Measurements from ENCODE around the gene MCTP1. TPM values are rescaled to one million over a fixed set of nuclear protein-coding genes. Genes with fewer than 3 reads are reported as not detected.

Gene MCTP1
- total and polyA plus RNA-seq, 9 of the 15 experiments (the other 6 are each of a cell fraction or from before 2014, with no cell fraction given) = 0.04 to 0.93 (median 0.06) TPM; not detected in 4

DNA sequence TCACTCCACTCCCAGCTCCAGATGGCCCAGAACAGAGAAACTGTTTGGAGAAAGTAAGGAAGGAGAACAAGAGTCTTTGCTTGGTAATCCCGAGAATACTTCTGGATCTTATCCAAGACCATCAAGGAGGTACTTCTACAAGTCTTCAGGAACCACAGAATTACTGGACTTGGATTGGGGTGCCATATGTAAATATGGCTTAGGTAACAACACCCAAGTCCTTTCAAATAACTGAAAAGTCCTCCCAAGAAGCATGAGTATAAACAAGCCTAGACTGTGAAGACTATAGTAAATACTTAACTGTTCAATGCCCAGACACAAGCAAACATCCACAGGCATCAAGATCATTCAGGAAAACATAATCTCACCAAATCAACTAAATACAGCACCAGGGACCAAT, 170.0 kb downstream of the MCTP1 start:
- no peak for ATAC-seq
- TF ChIP-seq SP2 (IDR thresholded peaks at IDR 0.05; ENCODE audit: extremely low read depth, low read depth, low read length, poor library complexity, severe bottlenecking) (no peak), CCNT2 (IDR thresholded peaks at IDR 0.05; ENCODE audit: borderline replicate concordance, extremely low read depth, insufficient read length, low read depth, low read length) (no peak), L3MBTL2 (IDR thresholded peaks at IDR 0.05) (no peak), POLR3G (IDR thresholded peaks at IDR 0.05; ENCODE audit: extremely low read depth, insufficient read length, insufficient replicate concordance) (no peak), RB1 (IDR thresholded peaks at IDR 0.05; ENCODE audit: low read depth) (no peak), TOE1 (IDR thresholded peaks at IDR 0.05; ENCODE audit: borderline replicate concordance) (no peak), TOE1 (CRISPR knock-in tag; IDR thresholded peaks at IDR 0.05; ENCODE audit: borderline replicate concordance, low read depth) (no peak), ATF4 (CRISPR knock-in tag; IDR thresholded peaks at IDR 0.05) (no peak), HNRNPUL1 (IDR thresholded peaks at IDR 0.05; ENCODE audit: low read length) (no peak)
- TF ChIP-seq, protein P1, sequence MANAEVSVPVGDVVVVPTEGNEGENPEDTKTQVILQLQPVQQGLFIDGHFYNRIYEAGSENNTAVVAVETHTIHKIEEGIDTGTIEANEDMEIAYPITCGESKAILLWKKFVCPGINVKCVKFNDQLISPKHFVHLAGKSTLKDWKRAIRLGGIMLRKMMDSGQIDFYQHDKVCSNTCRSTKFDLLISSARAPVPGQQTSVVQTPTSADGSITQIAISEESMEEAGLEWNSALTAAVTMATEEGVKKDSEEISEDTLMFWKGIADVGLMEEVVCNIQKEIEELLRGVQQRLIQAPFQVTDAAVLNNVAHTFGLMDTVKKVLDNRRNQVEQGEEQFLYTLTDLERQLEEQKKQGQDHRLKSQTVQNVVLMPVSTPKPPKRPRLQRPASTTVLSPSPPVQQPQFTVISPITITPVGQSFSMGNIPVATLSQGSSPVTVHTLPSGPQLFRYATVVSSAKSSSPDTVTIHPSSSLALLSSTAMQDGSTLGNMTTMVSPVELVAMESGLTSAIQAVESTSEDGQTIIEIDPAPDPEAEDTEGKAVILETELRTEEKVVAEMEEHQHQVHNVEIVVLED (CRISPR knock-in tag; IDR thresholded peaks at IDR 0.05) = no peak
- TF ChIP-seq, protein P2, sequence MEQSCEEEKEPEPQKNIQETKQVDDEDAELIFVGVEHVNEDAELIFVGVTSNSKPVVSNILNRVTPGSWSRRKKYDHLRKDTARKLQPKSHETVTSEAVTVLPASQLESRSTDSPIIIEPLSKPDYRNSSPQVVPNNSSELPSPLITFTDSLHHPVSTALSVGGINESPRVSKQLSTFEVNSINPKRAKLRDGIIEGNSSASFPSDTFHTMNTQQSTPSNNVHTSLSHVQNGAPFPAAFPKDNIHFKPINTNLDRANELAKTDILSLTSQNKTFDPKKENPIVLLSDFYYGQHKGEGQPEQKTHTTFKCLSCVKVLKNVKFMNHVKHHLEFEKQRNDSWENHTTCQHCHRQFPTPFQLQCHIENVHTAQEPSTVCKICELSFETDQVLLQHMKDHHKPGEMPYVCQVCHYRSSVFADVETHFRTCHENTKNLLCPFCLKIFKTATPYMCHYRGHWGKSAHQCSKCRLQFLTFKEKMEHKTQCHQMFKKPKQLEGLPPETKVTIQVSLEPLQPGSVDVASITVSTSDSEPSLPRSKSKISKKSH (CRISPR knock-in tag; IDR thresholded peaks at IDR 0.05) = no peak
- no peak for DNase-seq (ENCODE audit: extremely low read depth in 1 of 4, low spot score in 3 of 4)
- H3K9me1 ChIP-seq (ENCODE audit: control insufficient read depth, insufficient read depth, low read length) = no peaks in the 10 kb centered on the region
- FAIRE-seq = no peak
- H3K9ac ChIP-seq (ENCODE audit: insufficient read depth in 1 of 2, low read depth in 2 of 2, low read length in 2 of 2) = no peak overlapping the region
- BruUV-seq (replicated peaks) = no TSS peak
- intact Hi-C loops (cut with micrococcal nuclease) = no loop called here
- H3K9me3 ChIP-seq (replicated peaks; ENCODE audit: control insufficient read depth, insufficient read depth, low read depth, low read length) = no peaks in the 10 kb centered on the region
- no peaks in the 10 kb centered on the region for H3K4me1 ChIP-seq (replicated peaks in 1 of 2; ENCODE audit: control insufficient read depth in 2 of 2, insufficient read depth in 2 of 2, low read length in 2 of 2)
- ChIA-PET CTCF (ENCODE audit: low intra/inter-chr PET ratio) (no interaction called here), POLR2A (interaction anchor here (1.1 kb wide), 1 partner anchor 18 kb away, joined by 3 read pairs; no protein-coding TSS in a partner anchor)
- H3K4me3 ChIP-seq = no peak overlapping the region
- H3K27me3 ChIP-seq (ENCODE audit: control insufficient read depth in 2 of 2, insufficient read depth in 2 of 2, low read length in 2 of 2) = no peaks in the 10 kb centered on the region
- no peak overlapping the region for H3K27ac ChIP-seq (ENCODE audit: extremely low read depth, low read depth, low read length)
- in situ Hi-C loops (cut with MboI) = no loop called here
- no peaks in the 10 kb centered on the region for H3K79me2 ChIP-seq (ENCODE audit: control insufficient read depth, insufficient read depth, low read length)
- no peak overlapping the region for H3K4me2 ChIP-seq (ENCODE audit: insufficient read depth, low read length)
- no peaks in the 10 kb centered on the region for H4K20me1 ChIP-seq (replicated peaks; ENCODE audit: control insufficient read depth, insufficient read depth, low read length)
- no peaks in the 10 kb centered on the region for H3K36me3 ChIP-seq (ENCODE audit: control insufficient read depth, insufficient read depth, low read length)
- no peak overlapping the region for H2AFZ ChIP-seq (ENCODE audit: low read depth, low read length)
- 0% methylated on average over 1 of the region's 1 CpG for WGBS (ENCODE audit: insufficient coverage, low coverage, missing lambda C conversion rate)
